Esophagus (tissue), 2 donors: ENCODE results near the gene ABHD5. TPM values are rescaled to one million over a fixed set of nuclear protein-coding genes. Genes with fewer than 3 reads are reported as not detected.
"Not testable (repeated sequence)": the region's sequence is repeated elsewhere in the genome, so short reads cannot be mapped to it uniquely, and the experiment has no call there.

Experiments used
- H3K27ac ChIP-seq, 2 donors: one replicate each; pipeline ENCODE4 v1.5.1; 2013; ENCODE audit warnings: low read depth in 2 of 2, mild to moderate bottlenecking in 2 of 2, inconsistent platforms in 1 of 2, low read length in 1 of 2, moderate library complexity in 1 of 2
- H3K27me3 ChIP-seq, 2 donors: one replicate each; pipeline ENCODE4 v1.6.1; 2013; ENCODE audit warnings: low read length in 2 of 2, control low read depth in 1 of 2, mild to moderate bottlenecking in 1 of 2; ENCODE audit not compliant: insufficient read depth in 2 of 2, control insufficient read depth in 1 of 2
- H3K36me3 ChIP-seq, 2 donors: one replicate each; pipeline ENCODE4 v1.6.1; 2013; ENCODE audit warnings: low read length in 1 of 2; ENCODE audit not compliant: control insufficient read depth in 2 of 2, insufficient read depth in 2 of 2
- H3K4me1 ChIP-seq, 2 donors: one replicate each; pipeline ENCODE4 v1.6.1; 2013; ENCODE audit warnings: low read length in 1 of 2; ENCODE audit not compliant: control insufficient read depth in 2 of 2, insufficient read depth in 2 of 2
- H3K4me3 ChIP-seq, 2 donors: one replicate each; pipeline ENCODE4 v1.5.1; 2013; ENCODE audit warnings: low read length in 2 of 2, mild to moderate bottlenecking in 2 of 2, low read depth in 1 of 2, moderate library complexity in 1 of 2
- H3K9me3 ChIP-seq, 2 donors: one replicate each; pipeline ENCODE4 v1.6.1; 2013; ENCODE audit warnings: mild to moderate bottlenecking in 2 of 2, low read depth in 1 of 2, low read length in 1 of 2, moderate library complexity in 1 of 2; ENCODE audit not compliant: control insufficient read depth in 2 of 2, insufficient read depth in 1 of 2
- WGBS, 2 donors: extraction: QIAGEN DNeasy Blood & Tissue Kit; methylation state at CpG; one replicate each; pipeline ENCODE4 v1.1.7; 2013; 5-methylcytosine and 5-hydroxymethylcytosine counted together
- polyA plus RNA-seq, 2 donors: library from polyadenylated mRNA; stranded (reverse); fragments of 200-250 nt; gene quantifications; one replicate each; pipeline ENCODE4 v1.2.3, GENCODE V29; 2013
- donor health status: healthy with polysubstance abuse.
- donor health status: Bipolar disorder and iron deficiency.

ABHD5 gene
- 10 to 100 TPM; 32.1 to 40.0 TPM for polyA plus RNA-seq

DNA sequence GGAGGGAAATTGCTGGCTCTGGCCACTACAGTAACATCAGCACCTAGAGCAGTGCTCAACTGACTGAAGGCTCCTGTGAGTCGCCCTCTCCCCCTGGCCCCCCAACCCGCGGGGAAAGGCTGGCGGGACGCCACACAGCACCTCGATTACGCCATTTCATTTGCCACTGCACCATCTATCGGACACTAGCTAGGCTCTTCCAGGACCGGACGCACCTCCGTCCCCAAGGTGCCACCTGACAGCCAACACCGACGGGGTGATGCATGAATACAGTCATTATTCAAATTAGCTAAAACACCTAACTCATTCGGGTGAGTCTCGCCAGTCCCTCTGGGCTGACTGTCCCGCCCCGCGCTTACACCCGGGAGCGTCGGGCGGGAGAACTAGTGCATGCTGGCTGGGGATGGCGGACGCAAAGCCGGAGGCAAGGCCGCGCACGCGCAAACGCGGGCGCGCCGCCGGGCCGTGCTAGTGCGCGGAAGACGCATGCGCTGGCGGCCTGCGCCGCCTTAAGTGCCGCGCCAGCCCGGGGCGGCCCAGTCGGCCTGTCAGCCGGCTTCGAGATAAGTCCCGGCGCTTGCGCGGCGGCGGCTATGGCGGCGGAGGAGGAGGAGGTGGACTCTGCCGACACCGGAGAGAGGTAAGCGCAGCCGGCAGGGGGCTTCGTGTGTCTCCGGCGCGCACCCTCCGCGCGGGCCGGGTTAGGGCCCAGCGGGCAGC is at the start of gene ABHD5:
TSS of gene ABHD5 (plus strand) at position 539 of the 720 bp plus-strand sequence. CDS start at position 594, 55 bp downstream.
- 0 to 1% methylated on average over 43 to 71 of the region's 71 CpGs for WGBS, 2 donors
- peaks cover 0 to 3% of the 10 kb centered on the region in 2 donors for H3K4me1 ChIP-seq
- H3K36me3 ChIP-seq: no peaks in the 10 kb centered on the region

DNA sequence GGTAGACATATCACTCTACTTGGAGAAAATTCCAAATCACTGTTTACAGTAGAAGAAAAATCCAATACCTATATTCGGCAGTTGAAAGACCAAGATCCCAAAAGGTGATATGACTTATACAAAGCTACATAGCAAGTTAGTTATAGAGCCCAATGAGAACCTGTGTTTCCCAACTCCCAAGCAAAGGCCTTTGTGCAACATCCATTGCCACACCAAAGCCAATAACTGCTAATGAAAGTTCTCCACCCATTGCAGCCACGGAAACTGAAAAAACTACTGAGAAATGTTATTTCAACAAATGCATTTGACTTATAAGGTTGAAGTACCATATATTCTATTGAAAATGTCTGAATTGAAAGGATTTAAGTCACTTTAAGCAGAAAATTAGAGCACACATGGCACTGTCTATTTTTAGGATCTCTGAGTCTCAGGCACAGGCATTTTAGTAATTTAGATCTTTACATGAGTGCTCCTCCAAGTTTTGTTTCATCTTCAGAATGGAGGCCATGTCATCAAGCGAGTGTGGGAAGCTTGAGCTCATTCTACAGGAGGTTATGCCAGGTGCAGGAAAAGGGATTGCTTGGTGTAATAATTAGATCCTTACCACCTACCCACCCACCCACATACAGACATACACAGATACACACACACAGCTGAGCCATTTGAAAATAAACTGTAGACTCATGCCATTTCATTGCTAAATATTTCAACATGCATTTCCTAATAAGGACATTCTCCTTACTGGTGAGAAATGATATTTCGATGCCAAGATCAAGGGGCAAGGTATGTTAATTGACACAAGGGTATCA is 49.2 kb upstream of the ABHD5 start:
- H3K4me3 ChIP-seq: no peak overlapping the region
- no peak overlapping the region for H3K27ac ChIP-seq
- no peaks in the 10 kb centered on the region for H3K27me3 ChIP-seq
- WGBS, 2 donors: 78 to 80% methylated on average over 4 of the region's 4 CpGs
- H3K9me3 ChIP-seq: no peaks in the 10 kb centered on the region
- H3K4me1 ChIP-seq: peaks cover 0 to 2% of the 10 kb centered on the region in 2 donors
- H3K36me3 ChIP-seq: no peaks in the 10 kb centered on the region

More for the DNA sequence above, at the start of gene ABHD5:
- Histone ChIP-seq H3K9me3 (no peaks in the 10 kb centered on the region), H3K4me3 (peak within 1 kb of the TSS; percentile 81 to 97), H3K27me3 (no peaks in the 10 kb centered on the region), H3K27ac (peak within 1 kb of the TSS; percentile 88 to 96)

DNA sequence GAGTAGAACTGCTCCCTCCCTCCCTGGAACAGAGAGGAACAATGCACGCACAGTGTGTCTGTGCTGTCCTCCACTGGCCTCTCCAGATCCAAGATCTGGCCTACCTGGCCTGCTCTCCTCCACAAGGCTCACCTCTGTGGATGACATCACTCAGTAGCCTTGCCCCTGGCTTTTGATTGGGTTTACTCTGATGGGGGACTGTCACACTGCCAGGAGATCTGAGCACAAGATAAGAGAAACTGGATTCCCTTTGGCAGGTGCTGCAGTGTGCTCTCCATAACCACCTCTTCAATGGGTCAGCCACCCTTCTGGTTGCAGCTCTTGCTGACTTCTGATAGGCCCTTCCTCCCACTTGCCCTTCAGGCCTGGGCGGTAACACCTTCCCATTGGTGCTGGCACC is 46.3 kb upstream of the ABHD5 start:
- WGBS, 2 donors: 94 to 98% methylated on average over 2 of the region's 2 CpGs
- Histone ChIP-seq H3K4me1 (no peaks in the 10 kb centered on the region), H3K27ac (no peak overlapping the region), H3K4me3 (no peak overlapping the region), H3K36me3 (no peaks in the 10 kb centered on the region), H3K27me3 (no peaks in the 10 kb centered on the region), H3K9me3 (no peaks in the 10 kb centered on the region)

GRCh38 chr3:43647331-43648166 is 43.2 kb upstream of the ABHD5 start:
- Histone ChIP-seq H3K36me3 (no peaks in the 10 kb centered on the region), H3K4me3 (no peak overlapping the region), H3K27me3 (no peaks in the 10 kb centered on the region), H3K4me1 (peaks cover 0 to 2% of the 10 kb centered on the region in 2 donors), H3K27ac (no peak overlapping the region), H3K9me3 (no peaks in the 10 kb centered on the region)
- WGBS, 2 donors: 73 to 76% methylated on average over 6 of the region's 6 CpGs

GRCh38 chr3:43648957-43649356 is 41.8 kb upstream of the ABHD5 start:
- 91 to 92% methylated on average over 3 of the region's 3 CpGs for WGBS, 2 donors
- Histone ChIP-seq H3K36me3 (no peaks in the 10 kb centered on the region), H3K4me1 (peaks cover 0 to 2% of the 10 kb centered on the region in 2 donors), H3K9me3 (no peaks in the 10 kb centered on the region), H3K4me3 (no peak overlapping the region), H3K27ac (no peak overlapping the region), H3K27me3 (no peaks in the 10 kb centered on the region)

- Histone ChIP-seq H3K9me3 (no peaks in the 10 kb centered on the region), H3K4me3 (peak overlapping the region in 1 of 2 donors; percentile 24), H3K4me1 (peaks cover 0 to 2% of the 10 kb centered on the region in 2 donors), H3K27ac (no peak overlapping the region), H3K36me3 (no peaks in the 10 kb centered on the region), H3K27me3 (no peaks in the 10 kb centered on the region)
- WGBS, 2 donors: 42 to 49% methylated on average over 6 of the region's 6 CpGs
These were observed 41.3 kb upstream of the ABHD5 start for GRCh38 chr3:43649365-43649968.

DNA sequence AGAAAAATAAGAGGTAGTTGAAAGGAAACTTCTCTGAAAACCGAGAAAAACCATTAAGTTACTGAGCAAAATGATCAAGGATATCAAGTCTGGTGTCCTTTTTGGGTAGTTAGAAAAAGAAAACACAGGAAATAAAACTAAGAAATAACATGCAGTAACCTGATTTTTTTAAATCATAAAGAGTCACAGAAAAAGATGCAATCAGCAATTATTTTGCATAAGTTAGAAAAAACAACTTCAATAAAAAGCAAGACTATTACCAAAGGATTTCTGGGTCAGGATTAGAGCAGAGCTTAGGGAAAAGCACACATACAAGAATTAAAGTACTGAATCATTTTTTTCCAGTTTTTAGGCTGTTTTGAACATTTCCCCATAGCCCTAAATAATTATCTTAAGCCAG is 40.4 kb upstream of the ABHD5 start:
- no peaks in the 10 kb centered on the region for H3K27me3 ChIP-seq
- no peaks in the 10 kb centered on the region for H3K9me3 ChIP-seq
- H3K4me1 ChIP-seq: peaks cover 0 to 2% of the 10 kb centered on the region in 2 donors
- no peaks in the 10 kb centered on the region for H3K36me3 ChIP-seq
- 62 to 74% methylated on average over 1 of the region's 1 CpG for WGBS, 2 donors
- H3K4me3 ChIP-seq: no peak overlapping the region
- no peak overlapping the region for H3K27ac ChIP-seq

GRCh38 chr3:43656390-43656789 is 34.3 kb upstream of the ABHD5 start:
- H3K4me1 ChIP-seq, H3K4me3 ChIP-seq, H3K27ac ChIP-seq, H3K9me3 ChIP-seq, H3K36me3 ChIP-seq, H3K27me3 ChIP-seq: not testable (repeated sequence)
- WGBS, 2 donors: 94 to 96% methylated on average over 22 of the region's 22 CpGs
